MM.1S (cell line): ENCODE results near the gene VKORC1.

ENCODE experiments used
- EZH2phosphoT487 ChIP-seq: fragments of 300-600 bp; sonication (generic); IDR thresholded peaks from 2 replicates; pipeline ENCODE4 v1.6.1; 2018; ENCODE audit warnings: antibody characterized with exemption, low read length
- TF ChIP-seq, protein P1 (sequence below): fragments of 300-600 bp; sonication (generic); IDR thresholded peaks from 2 replicates; pipeline ENCODE4 v1.5.1; 2016; ENCODE audit warnings: antibody characterized with exemption, low read length, mixed read lengths

- no peak for TF ChIP-seq EZH2phosphoT487
- TF ChIP-seq, protein P1, sequence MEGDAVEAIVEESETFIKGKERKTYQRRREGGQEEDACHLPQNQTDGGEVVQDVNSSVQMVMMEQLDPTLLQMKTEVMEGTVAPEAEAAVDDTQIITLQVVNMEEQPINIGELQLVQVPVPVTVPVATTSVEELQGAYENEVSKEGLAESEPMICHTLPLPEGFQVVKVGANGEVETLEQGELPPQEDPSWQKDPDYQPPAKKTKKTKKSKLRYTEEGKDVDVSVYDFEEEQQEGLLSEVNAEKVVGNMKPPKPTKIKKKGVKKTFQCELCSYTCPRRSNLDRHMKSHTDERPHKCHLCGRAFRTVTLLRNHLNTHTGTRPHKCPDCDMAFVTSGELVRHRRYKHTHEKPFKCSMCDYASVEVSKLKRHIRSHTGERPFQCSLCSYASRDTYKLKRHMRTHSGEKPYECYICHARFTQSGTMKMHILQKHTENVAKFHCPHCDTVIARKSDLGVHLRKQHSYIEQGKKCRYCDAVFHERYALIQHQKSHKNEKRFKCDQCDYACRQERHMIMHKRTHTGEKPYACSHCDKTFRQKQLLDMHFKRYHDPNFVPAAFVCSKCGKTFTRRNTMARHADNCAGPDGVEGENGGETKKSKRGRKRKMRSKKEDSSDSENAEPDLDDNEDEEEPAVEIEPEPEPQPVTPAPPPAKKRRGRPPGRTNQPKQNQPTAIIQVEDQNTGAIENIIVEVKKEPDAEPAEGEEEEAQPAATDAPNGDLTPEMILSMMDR, result no peak
Measured at GRCh38 chr16:31089199-31089598, 5.4 kb downstream of the VKORC1 start.
